Loucy (cell line): ENCODE results near the gene CDS2.

Source experiments
- EZH2phosphoT487 ChIP-seq: fragments of 200-600 bp; IDR thresholded peaks from 2 replicates; pipeline ENCODE4 v1.6.1; 2018; ENCODE audit warnings: antibody characterized with exemption, mild to moderate bottlenecking, moderate library complexity, borderline replicate concordance
- TF ChIP-seq, protein P1 (sequence below): fragments of 200-600 bp; sonication (generic); conservative IDR thresholded peaks from 2 replicates; pipeline ENCODE4 v1.5.1; 2014; ENCODE audit warnings: mild to moderate bottlenecking, antibody characterized with exemption, low read length

DNA sequence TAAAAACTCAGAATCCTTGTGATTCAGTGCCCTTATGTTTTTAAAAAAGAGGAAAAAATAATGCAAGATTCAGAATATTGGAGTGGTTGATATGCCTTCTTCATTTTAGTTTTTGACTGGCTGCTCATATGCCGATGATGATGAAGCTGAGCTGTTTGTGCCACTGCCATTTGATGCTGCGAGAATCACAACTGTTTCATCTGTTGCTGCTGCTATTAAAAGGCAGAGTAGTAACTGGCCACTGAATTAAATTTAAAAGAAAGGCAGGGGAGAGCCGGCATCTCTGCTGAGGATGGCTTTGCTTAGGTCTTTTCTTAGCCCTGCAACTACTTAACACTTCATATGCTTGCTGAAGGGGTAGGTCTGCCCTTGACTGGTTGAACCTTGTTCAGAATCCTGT lies 33.1 kb downstream of the CDS2 start:
- TF ChIP-seq, protein P1, sequence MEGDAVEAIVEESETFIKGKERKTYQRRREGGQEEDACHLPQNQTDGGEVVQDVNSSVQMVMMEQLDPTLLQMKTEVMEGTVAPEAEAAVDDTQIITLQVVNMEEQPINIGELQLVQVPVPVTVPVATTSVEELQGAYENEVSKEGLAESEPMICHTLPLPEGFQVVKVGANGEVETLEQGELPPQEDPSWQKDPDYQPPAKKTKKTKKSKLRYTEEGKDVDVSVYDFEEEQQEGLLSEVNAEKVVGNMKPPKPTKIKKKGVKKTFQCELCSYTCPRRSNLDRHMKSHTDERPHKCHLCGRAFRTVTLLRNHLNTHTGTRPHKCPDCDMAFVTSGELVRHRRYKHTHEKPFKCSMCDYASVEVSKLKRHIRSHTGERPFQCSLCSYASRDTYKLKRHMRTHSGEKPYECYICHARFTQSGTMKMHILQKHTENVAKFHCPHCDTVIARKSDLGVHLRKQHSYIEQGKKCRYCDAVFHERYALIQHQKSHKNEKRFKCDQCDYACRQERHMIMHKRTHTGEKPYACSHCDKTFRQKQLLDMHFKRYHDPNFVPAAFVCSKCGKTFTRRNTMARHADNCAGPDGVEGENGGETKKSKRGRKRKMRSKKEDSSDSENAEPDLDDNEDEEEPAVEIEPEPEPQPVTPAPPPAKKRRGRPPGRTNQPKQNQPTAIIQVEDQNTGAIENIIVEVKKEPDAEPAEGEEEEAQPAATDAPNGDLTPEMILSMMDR: no peak
- no peak for TF ChIP-seq EZH2phosphoT487
